ENCODE measurements around the gene JAZF1.
A peak's percentile ranks its signal among the peaks of the same experiment; 100 is the strongest.

Gene JAZF1

DNA sequence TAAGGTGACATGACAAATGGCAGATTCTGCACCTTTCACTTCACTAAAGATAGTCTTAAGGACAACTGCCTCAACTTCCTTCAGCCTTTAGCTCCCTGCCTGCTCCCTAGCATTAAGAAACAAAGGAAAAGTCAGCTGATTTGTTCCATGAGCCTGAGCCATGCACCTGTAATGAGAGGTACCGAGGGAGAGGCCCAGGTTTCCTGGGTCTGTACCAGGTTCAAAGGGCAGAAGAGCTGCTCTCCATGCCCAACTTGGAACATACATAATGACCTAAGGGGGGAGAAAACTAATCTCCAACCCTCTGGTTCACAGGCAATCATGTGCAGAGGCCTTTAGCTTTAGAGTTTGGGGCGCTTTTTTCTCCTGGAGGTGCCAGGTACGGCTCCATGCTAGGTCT is 111.2 kb downstream of the JAZF1 start:
- no peak for DNase-seq

DNA sequence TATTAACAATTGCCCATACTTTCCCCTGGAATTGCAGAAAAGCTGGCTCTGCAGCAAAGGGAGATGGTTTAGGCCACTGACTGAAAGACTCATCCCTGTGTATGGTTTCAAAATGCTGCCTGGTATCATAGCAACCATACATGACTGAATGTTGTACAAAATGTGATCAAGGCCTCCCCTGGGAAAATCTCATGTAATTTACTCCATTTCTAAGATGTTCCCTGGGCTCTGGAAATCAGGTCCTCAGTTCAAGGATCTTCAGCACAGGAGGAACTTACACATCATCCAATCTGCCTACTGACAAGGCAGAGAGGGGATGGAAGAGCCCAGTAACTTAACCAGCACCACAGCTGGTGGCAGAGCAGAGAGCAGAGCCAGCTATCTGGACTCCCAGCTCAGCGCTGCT is 111.8 kb downstream of the JAZF1 start:
- DNase-seq, result no peak

DNA sequence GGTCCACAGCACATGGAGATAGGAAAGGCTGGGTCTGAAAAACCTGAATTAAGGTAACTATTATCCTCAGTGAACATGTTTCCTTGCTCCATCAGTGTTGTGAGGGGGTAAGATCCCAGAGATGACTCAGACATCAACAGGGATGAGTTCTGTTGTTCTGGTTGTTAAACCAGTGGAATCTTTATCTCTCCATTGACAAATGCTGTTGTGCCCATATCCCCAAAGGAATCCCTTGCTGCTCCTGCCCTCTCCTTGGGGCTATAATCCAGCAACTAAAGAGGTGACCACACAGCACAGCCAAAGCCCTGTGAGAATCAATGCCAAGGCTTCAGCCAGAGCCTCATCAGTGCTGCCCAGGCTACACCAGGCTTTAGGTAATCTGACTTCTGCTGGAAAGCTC is 113.4 kb downstream of the JAZF1 start:
- DNase-seq, result no peak

- no peak for DNase-seq
Measured at GRCh38 chr7:28065721-28066285, 114.8 kb downstream of the JAZF1 start.

GRCh38 chr7:28065308-28065707 is 115.3 kb downstream of the JAZF1 start:
- DNase-seq, result no peak

- no peak for DNase-seq
Measured at GRCh38 chr7:28064437-28064836, 116.2 kb downstream of the JAZF1 start.

- peak; percentile 71 for DNase-seq
Measured at GRCh38 chr7:28062197-28062991, 118.2 kb downstream of the JAZF1 start.

- no peak for DNase-seq
Measured at GRCh38 chr7:28061824-28062196, 118.8 kb downstream of the JAZF1 start.

DNA sequence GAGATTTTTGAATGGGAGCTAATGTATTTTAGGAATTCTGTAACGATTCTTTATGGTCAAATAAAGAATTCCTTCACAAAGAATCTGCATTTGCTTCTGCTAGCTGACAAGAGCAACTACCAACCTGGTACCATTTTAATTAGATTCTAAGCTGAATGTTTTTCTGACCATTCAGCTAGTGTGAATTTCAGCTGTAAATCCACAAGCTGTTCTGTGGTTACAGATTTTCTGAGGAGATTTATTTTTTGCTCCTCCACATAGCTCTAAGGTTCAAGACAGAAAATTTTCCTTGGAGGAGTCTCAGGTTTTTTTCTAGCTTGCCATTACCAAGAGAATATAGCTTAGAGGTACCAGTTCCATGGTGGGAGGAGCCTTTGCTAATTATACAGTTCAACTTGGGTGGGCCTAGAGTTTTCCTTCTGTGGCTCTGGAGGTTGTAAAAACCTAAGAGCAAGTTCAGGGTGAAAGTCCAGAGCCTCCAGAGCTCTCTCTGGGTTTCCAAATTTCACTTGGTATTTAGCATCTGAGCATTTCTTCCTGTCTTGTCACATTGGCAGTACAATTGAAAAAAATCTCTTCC is 120.1 kb downstream of the JAZF1 start:
- no peak for DNase-seq

DNA sequence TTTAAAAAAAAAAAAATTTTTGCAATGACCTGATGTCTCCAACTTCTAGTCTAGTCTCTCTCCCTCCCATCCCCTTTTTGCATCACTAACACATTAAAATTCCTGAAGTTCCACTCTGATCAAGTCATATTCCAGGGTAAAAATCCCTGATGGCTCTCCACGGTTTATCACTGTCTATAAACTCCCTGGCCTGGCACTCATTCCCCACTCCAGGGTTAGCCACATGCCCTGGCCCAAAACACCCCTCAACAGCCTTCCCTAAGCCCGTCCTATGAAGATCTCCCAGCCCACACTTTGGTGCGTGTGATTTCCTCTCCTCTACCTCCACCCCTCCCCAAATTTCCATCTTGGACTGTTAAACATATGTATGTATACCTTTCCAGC is 125.4 kb downstream of the JAZF1 start:
- DNase-seq, result no peak

DNA sequence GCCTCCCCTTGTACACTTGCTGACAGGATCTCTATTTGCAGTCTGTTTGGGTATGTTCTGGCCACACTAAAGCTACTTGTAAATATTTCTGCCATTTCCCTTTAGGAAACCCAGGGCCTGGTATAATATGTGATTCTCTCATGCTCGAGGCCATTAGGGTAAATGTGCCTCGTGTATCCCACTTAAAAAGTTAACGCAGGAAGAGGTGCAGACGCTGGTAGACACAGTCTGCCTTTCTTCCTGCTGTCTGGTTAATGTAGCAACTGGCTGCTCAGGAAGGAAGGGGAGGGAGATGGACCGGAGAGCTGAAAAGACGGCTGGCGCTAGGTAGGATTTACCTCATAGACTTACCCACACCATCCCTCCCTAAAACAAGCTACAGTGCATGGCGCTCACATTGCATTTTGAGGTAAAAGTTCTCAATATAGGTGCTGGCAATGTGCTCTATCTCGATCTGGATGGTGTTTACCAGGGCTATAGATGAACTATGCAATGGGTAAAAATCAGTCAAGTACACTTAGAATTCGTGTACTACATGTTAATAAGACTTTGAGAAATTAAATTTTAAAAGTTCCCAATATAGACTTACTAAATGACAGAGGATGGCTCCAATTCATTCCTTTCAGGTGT is 125.9 kb downstream of the JAZF1 start:
- DNase-seq, result no peak

DNA sequence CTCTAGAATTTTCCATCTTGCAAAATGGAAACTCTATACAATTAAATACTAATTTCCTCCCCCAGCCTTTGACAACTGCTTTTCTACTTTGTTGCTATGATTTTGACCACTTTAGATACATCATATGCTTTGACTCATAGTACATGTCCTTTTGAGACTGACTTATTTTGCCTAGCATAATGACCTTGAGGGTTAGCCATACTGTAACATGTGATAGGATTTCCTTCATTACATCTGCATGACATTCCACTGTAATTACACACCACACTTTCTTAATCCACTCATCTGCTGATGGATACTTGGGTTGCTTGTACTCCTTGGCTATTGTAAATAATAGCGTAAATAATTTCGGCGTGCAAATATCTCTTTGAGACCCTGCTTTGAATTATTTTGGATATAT is 127.7 kb downstream of the JAZF1 start:
- DNase-seq, result no peak

GRCh38 chr7:28048694-28049093 is 131.9 kb downstream of the JAZF1 start:
- DNase-seq, result no peak

GRCh38 chr7:28046035-28046434 is 134.6 kb downstream of the JAZF1 start:
- no peak for DNase-seq

- no peak for DNase-seq
Measured at GRCh38 chr7:28045592-28045991, 135.0 kb downstream of the JAZF1 start.

DNA sequence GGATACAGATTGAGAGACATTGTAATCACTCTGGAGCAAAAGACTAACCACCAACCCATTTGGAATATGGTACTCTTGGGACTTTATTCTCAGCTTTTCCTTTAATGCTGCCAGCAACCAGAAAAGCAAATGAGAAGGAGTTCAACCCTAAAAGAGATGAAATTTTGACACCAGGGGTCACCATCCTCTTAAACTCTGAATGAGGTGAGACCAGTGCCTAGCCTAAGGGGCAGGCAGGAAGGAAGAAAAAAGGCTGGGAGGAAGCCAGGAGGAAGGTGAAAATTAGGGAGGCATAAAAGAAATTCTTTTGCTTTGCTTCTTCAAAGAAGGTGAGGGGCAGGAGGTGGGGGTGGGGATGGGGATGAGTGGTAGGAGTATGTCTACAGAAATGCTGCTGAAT is 135.8 kb downstream of the JAZF1 start:
- DNase-seq, result no peak

GRCh38 chr7:28042721-28043120 is 137.9 kb downstream of the JAZF1 start:
- no peak for DNase-seq

DNA sequence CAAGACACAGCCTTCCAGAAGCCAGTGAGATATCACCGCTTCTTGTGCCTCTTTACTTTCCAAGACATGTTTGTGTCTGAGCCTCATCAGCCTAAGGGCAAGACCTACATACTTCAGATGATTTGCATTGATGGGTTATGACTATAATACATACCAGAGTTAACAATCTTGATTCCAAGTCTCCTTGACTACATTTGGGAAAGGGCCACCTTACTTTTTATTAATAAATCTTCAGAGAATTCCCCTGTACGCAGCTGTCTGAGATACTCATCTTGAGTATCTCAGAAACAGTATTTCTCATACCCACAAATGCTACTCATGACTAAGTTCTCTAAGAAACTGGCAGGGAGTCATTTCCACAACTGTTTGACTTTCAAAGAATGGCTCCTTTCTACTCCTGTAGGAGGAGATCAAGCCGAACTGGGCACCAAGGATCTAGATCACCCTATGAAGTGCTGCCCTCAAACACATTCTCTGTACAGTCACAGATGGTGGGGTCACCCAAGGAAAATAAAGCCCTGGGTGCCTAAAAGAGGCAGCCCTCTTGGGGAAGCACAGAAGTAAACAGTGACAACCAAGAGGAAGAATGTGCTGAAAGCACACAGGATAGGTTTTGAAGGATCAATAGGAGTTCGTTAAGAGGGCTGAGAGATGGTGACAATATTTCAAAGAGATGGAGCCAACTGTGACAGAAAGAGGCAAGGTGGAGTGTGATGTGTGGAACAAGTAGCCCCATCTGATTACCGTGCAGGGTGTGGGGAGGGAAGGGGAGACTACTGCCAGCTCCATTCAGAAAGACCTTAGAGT is 138.9 kb downstream of the JAZF1 start:
- DNase-seq, result peak; percentile 63

- DNase-seq, result no peak
Measured at GRCh38 chr7:28038175-28038797, 142.3 kb downstream of the JAZF1 start.

GRCh38 chr7:28037220-28038010 is 143.2 kb downstream of the JAZF1 start:
- DNase-seq, result peak; percentile 89

DNA sequence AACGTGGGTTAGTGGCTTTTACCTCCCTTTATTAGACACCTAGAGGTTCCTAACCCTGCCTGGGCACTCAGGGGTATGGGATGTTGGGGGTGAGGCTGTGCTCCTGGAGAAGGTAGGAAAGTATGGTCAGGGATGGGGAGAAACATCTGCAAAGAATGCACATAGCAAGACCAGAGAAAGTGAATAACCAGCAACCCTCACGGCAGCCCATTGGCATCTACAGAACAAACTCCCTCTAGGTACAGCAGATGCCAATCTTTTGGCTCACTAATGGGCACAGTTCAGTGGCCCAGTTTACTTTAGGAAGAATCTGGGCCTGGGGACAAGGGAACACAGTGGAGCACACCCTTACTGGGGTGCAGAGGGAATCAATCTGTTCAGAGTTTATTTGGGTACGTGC is 143.9 kb downstream of the JAZF1 start:
- DNase-seq, result no peak

GRCh38 chr7:28033386-28033785 is 147.2 kb downstream of the JAZF1 start:
- DNase-seq, result no peak
